A673 (cell line): ENCODE measurements around the gene HILPDA. TPM values are rescaled to one million over a fixed set of nuclear protein-coding genes. Genes with fewer than 3 reads are reported as not detected.

Experiments used
- Bru-seq: library from RNA; stranded (reverse); fragments of 400-500 nt; gene quantifications from one replicate; lab custom pipeline; 2021; lab: Mats Ljungman, UMichigan
- BruChase-seq, 2 experiments: library from RNA; stranded (reverse); fragments of 400-500 nt; gene quantifications; one replicate each; lab custom pipeline; 2021; lab: Mats Ljungman, UMichigan
- BruUV-seq: library from RNA; stranded (reverse); fragments of 400-500 nt; replicated peaks from 2 replicates; lab custom pipeline; 2021; lab: Mats Ljungman, UMichigan
- CTCF ChIA-PET: fragments of 300-600 bp; sonication (Branson Sonifier 250); formaldehyde crosslinking; loops from one replicate; lab custom pipeline; 2022; ENCODE audit warnings: antibody characterized with exemption; lab: Charles Lee
- POLR2A ChIA-PET: fragments of 300-600 bp; sonication (Branson Sonifier 250); formaldehyde crosslinking; loops from one replicate; lab custom pipeline; 2022; ENCODE audit warnings: antibody characterized with exemption; ENCODE audit not compliant: low non-redundant PET; lab: Charles Lee
- DNase-seq: peaks from one replicate; pipeline ENCODE4 v3.0.0-alpha.2; 2015; ENCODE audit warnings: low spot score
- H3K27ac ChIP-seq: fragments of 200-600 bp; sonication (generic); 2 replicates; pipeline ENCODE4 v1.5.1; 2016; ENCODE audit warnings: mixed run types, low read depth, mild to moderate bottlenecking, mixed read lengths, antibody characterized with exemption, low read length; ENCODE audit not compliant: poor library complexity, severe bottlenecking
- H3K27me3 ChIP-seq: fragments of 200-600 bp; sonication (generic); replicated peaks from 2 replicates; pipeline ENCODE4 v1.6.1; 2017; ENCODE audit warnings: mixed run types, low read depth, mild to moderate bottlenecking, mixed read lengths, antibody characterized with exemption, low read length; ENCODE audit not compliant: insufficient read depth, poor library complexity
- H3K36me3 ChIP-seq: fragments of 200-600 bp; sonication (generic); 2 replicates; pipeline ENCODE4 v1.6.1; 2016; ENCODE audit warnings: mixed run types, mild to moderate bottlenecking, mixed read lengths, antibody characterized with exemption, low read length; ENCODE audit not compliant: insufficient read depth, poor library complexity, severe bottlenecking
- H3K4me1 ChIP-seq: fragments of 200-600 bp; sonication (generic); 2 replicates; pipeline ENCODE4 v1.6.1; 2017; ENCODE audit warnings: mixed run types, mild to moderate bottlenecking, mixed read lengths, antibody characterized with exemption, low read length; ENCODE audit not compliant: insufficient read depth, poor library complexity, severe bottlenecking
- H3K4me3 ChIP-seq: fragments of 200-600 bp; sonication (generic); 2 replicates; pipeline ENCODE4 v1.5.1; 2016; ENCODE audit warnings: low read depth, mixed run types, mild to moderate bottlenecking, mixed read lengths, low read length; ENCODE audit not compliant: poor library complexity, severe bottlenecking
- H3K9me3 ChIP-seq: fragments of 200-600 bp; sonication (generic); 2 replicates; pipeline ENCODE4 v1.6.1; 2016; ENCODE audit warnings: mixed run types, low read depth, mild to moderate bottlenecking, mixed read lengths, antibody characterized with exemption, low read length; ENCODE audit not compliant: poor library complexity, severe bottlenecking
- CTCF ChIP-seq: fragments of 300-800, 200-600 bp; sonication (generic); conservative IDR thresholded peaks from 2 replicates; pipeline ENCODE4 v1.5.1; 2017; ENCODE audit warnings: low read depth, mild to moderate bottlenecking, antibody characterized with exemption, low read length, moderate library complexity, mixed read lengths
- EZH2 ChIP-seq: fragments of 200-600 bp; sonication (generic); IDR thresholded peaks from 2 replicates; pipeline ENCODE4 v1.6.1; 2017; ENCODE audit warnings: borderline replicate concordance, low read depth, mild to moderate bottlenecking, mixed read lengths, antibody characterized with exemption, low read length; ENCODE audit not compliant: poor library complexity, severe bottlenecking
- intact Hi-C: fragments of 100-400 bp; cut with micrococcal nuclease; formaldehyde crosslinking; loops from one replicate; pipeline ENCODE4 v1.10.0; 2022; ENCODE audit not compliant: unreplicated experiment
- long read RNA-seq: library from polyadenylated mRNA; stranded (forward); transcript quantifications from one replicate; pipeline ENCODE4 v2.0.0, GENCODE V29; 2022
- total RNA-seq: library from RNA; stranded (reverse); gene quantifications from 2 replicates; pipeline ENCODE4 v1.2.3, GENCODE V29; 2021

The HILPDA gene, protein sequence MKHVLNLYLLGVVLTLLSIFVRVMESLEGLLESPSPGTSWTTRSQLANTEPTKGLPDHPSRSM
- total RNA-seq = 33.9 and 36.1 TPM in 2 replicates
- Bru-seq, nascent RNA = percentile 96 among the genes with signal in this experiment
- BruChase-seq, experiment 1, labeled RNA remaining after a 2-hour chase = percentile 98 among the genes with signal in this experiment
- BruChase-seq, experiment 2, labeled RNA remaining after a 6-hour chase = percentile 96 among the genes with signal in this experiment
- long read RNA-seq, transcript HILPDA-202 (2 exons, 785 nt) = minor isoform, 7 of 60 reads
- long read RNA-seq, transcript HILPDA-201 (2 exons, 1,349 nt) = major isoform, 48 of 60 reads
- long read RNA-seq, partial matches to known transcripts = 1 of 60 reads
- long read RNA-seq, other reads (novel, unspliced or antisense) = 4 of 60 reads

DNA sequence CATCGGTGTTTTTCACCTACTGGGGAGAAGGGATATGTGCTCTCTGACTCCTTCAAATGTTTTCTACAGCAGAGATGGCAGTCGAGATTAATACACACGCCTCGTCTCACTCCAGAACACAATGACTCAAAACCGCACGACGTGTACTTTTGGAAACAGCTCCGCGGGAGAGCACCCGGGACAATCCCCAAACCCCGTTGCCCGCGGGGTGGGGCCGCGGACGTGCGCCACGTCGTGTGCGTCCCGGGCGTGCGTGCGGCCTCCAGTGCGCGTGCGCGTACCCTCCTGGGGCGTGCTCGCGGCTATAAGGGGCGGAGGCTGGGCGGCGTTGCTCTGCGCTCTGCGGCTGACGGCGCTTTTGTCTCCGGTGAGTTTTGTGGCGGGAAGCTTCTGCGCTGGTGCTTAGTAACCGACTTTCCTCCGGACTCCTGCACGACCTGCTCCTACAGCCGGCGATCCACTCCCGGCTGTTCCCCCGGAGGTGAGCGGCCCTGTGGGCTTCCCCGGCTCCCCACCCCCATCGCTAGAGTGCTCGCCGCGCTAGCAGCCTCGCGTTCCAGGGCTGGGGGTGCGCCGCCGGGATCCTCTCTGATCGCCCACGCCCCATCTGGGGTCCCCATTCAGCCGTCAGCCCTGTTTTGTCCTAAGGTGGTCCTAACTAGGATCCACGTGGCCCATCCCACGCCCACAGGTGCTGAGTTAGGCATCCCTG lies at the start of gene HILPDA:
HILPDA (plus strand) TSS at position 336 of the 712 bp plus-strand sequence. CDS start 1,391 bp downstream, outside the sequence.
- TSS peak; percentile 70 for BruUV-seq
- intact Hi-C loops = no loop called here

DNA sequence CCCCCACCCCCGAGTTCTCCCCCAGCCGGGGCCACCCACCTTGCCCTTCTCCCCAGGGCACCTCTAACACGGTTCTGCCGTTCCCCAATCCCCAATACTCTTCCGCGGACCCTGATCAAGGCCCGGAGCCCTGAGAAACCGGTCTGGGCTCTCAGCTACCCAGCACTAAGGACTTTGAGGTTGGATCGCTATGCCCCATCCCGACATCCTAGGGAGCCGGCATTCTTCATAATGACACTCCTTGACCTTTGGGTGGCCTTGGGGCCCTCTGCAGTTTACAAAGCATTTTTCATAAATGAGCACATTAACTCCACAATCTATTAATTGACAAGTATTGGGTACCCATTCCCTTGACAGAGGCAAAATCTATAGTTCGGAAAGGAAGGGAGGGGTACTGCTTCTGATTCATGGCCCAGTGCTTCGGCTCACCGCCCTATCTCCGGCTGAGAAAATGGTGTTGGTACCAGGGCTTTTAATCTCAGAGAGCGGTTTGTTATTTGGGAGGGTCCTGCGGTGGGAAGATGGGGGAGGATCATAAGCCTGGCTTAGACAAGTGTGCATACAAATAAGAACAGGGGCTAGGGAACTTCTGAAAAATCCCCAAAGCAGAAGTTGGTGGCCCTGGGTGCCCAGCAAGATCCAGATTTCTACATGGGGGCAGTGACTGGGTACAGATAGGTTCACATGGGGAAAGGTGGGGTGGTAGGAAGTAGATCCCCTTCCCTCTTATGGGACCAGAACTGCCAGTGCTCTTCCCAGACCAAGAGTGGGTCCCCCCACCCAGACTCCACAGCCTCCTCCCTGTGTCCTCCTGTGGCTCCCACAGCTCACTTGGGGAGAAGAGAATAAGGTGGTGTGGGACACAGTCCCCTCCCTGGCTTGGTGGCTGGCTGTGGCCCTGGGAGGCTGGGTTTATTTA lies 49.1 kb upstream of the HILPDA start:
- DNase-seq = no peak
- ChIA-PET CTCF (interaction anchor here (0.6 kb wide), 1 partner anchor 9 kb away, joined by 14 read pairs; no protein-coding TSS in a partner anchor), POLR2A (no interaction called here)
- Histone ChIP-seq H3K36me3 (peaks cover 4% of the 10 kb centered on the region), H3K27me3 (no peaks in the 10 kb centered on the region), H3K4me3 (peak overlapping the region; percentile 18), H3K9me3 (no peaks in the 10 kb centered on the region), H3K4me1 (peaks cover 39% of the 10 kb centered on the region), H3K27ac (peak overlapping the region; percentile 29)
- no peak for TF ChIP-seq EZH2
- TF ChIP-seq CTCF = no peak
- intact Hi-C loops = no loop called here
- BruUV-seq = no TSS peak

More for the DNA sequence above, at the start of gene HILPDA:
- Histone ChIP-seq H3K4me1 (peaks cover 25% of the 10 kb centered on the region), H3K27me3 (no peaks in the 10 kb centered on the region), H3K36me3 (peaks cover 17% of the 10 kb centered on the region), H3K4me3 (peak within 1 kb of the TSS; percentile 92), H3K27ac (peak within 1 kb of the TSS; percentile 90), H3K9me3 (no peaks in the 10 kb centered on the region)
- CTCF ChIA-PET = interaction anchor here (0.7 kb wide), 1 partner anchor 68 kb away, joined by 3 read pairs; no protein-coding TSS in a partner anchor
- DNase-seq = peak; percentile 96
- POLR2A ChIA-PET = no interaction called here
- TF ChIP-seq CTCF (no peak), EZH2 (no peak)

DNA sequence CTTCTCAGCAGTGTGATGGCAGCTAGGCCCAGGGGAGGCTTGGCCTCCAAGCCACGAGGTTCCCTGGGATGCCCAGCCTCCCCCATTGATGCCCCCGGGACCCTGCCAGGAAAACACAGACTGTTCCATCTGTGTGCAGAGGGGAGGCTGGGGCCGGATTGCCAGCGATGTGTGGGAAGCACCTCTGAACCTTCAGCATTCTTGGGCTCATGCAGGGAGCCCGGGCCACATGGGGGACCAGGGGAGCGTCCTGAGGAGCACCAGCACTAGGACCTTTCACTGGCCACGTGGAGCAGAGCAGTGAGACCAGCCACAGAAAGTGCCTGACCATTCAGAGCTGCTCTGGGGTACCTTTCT lies 48.5 kb upstream of the HILPDA start:
- TF ChIP-seq CTCF (no peak), EZH2 (no peak)
- BruUV-seq = no TSS peak
- no peak for DNase-seq
- intact Hi-C loops = no loop called here
- ChIA-PET POLR2A (no interaction called here), CTCF (interaction anchor here (1.4 kb wide), 1 partner anchor 60 kb away, joined by 4 read pairs; no protein-coding TSS in a partner anchor)
- no peaks in the 10 kb centered on the region for H3K27me3 ChIP-seq
- H3K4me3 ChIP-seq = no peak overlapping the region
- H3K9me3 ChIP-seq = no peaks in the 10 kb centered on the region
- H3K4me1 ChIP-seq = peaks cover 39% of the 10 kb centered on the region
- H3K36me3 ChIP-seq = peaks cover 4% of the 10 kb centered on the region
- peak overlapping the region; percentile 29 for H3K27ac ChIP-seq
